Vagina (tissue), 2 donors: ENCODE measurements around the gene BMPR1B.

ENCODE experiments used
- CTCF ChIP-seq, 3 experiments: fragments of 450-650 bp in 2 of 3; fragments of 200-600 bp in 1 of 3; sonication (generic) in 1 of 3; IDR thresholded peaks; one replicate each; pipeline ENCODE4 v1.5.1; 2017 to 2019; ENCODE audit warnings: antibody characterized with exemption in 3 of 3, mild to moderate bottlenecking in 2 of 3, moderate library complexity in 2 of 3
- POLR2A ChIP-seq, 2 donors: fragments of 450-650 bp; IDR thresholded peaks; one replicate each; pipeline ENCODE4 v1.6.1; 2017; ENCODE audit warnings: antibody characterized with exemption in 2 of 2, mild to moderate bottlenecking in 2 of 2, moderate library complexity in 2 of 2
- POLR2AphosphoS5 ChIP-seq, 2 donors: sonication (generic); formaldehyde crosslinking; IDR thresholded peaks; one replicate each; pipeline ENCODE4 v1.9.0; 2017; ENCODE audit warnings: antibody characterized with exemption in 2 of 2, mild to moderate bottlenecking in 2 of 2, low read depth in 1 of 2; ENCODE audit not compliant: insufficient read depth in 1 of 2

DNA sequence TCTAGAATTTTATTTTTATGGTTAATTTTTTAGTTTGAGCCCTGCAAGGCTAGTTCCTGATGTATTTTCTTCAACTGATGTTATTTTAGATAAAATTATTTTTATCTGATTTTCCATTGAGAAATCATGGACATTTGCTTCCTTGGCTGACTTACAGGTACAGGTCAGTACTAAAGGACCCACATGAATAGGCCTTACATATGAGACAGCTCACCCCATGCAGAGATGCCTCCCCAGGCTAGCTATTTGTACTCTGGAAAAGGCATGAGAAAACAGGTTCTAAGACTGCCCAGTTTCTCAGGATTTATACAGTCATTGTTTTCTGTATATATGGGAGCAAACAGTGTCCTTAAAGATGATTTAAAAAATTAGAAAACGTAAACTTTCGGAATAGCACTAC lies 255.5 kb downstream of the BMPR1B start:
- TF ChIP-seq CTCF (IDR thresholded peaks at IDR 0.05) (no peak), POLR2A (IDR thresholded peaks at IDR 0.05) (no peak), POLR2AphosphoS5 (IDR thresholded peaks at IDR 0.05; ENCODE audit: insufficient read depth in 1 of 2, low read depth in 1 of 2) (no peak)
